C4-2B (cell line): ENCODE measurements around the gene UNC5CL.

ENCODE experiments used
- CTCF ChIP-seq: fragments of 450-650 bp; conservative IDR thresholded peaks from 2 replicates; pipeline ENCODE4 v1.5.1; 2017; ENCODE audit warnings: mild to moderate bottlenecking
- ZFX ChIP-seq: fragments of 450-650 bp; IDR thresholded peaks from 2 replicates; pipeline ENCODE4 v1.6.1; 2017

- TF ChIP-seq CTCF, result no peak
- TF ChIP-seq ZFX, result no peak
Observed at GRCh38 chr6:40997234-40997957, 41.6 kb downstream of the UNC5CL start.
